Activated naive CD4-positive, alpha-beta T cell treated with Interleukin-2 at 50 U/mL for 16 hours (primary cell): ENCODE measurements around the gene ALOXE3.
"Not testable (repeated sequence)": the region's sequence is repeated elsewhere in the genome, so short reads cannot be mapped to it uniquely, and the experiment has no call there.

Source experiments
- DNase-seq: peaks from one replicate; pipeline ENCODE4 v3.0.0-alpha.2; 2020

Gene ALOXE3

GRCh38 chr17:8066841-8067775, 51.2 kb downstream of the ALOXE3 start:
- DNase-seq, result no peak

GRCh38 chr17:8064561-8065019, 53.7 kb downstream of the ALOXE3 start:
- DNase-seq, result no peak

- DNase-seq, result no peak
These were observed 54.4 kb downstream of the ALOXE3 start for GRCh38 chr17:8063761-8064534.

GRCh38 chr17:8062807-8063483, 55.4 kb downstream of the ALOXE3 start:
- no peak for DNase-seq

GRCh38 chr17:8062435-8062806, 55.9 kb downstream of the ALOXE3 start:
- no peak for DNase-seq

- DNase-seq, result not testable (repeated sequence)
These were observed 56.5 kb downstream of the ALOXE3 start for GRCh38 chr17:8061851-8062250.

- DNase-seq, result peak; percentile 55
These were observed 58.0 kb downstream of the ALOXE3 start for GRCh38 chr17:8060274-8060673.

GRCh38 chr17:8059131-8059530, 59.2 kb downstream of the ALOXE3 start:
- DNase-seq, result no peak

GRCh38 chr17:8057691-8058114, 60.6 kb downstream of the ALOXE3 start:
- peak; percentile 45 for DNase-seq

GRCh38 chr17:8056976-8057625, 61.2 kb downstream of the ALOXE3 start:
- no peak for DNase-seq

- peak; percentile 35 for DNase-seq
These were observed 61.9 kb downstream of the ALOXE3 start for GRCh38 chr17:8056232-8056975.

- no peak for DNase-seq
These were observed 62.5 kb downstream of the ALOXE3 start for GRCh38 chr17:8055851-8056231.

- no peak for DNase-seq
These were observed 64.7 kb downstream of the ALOXE3 start for GRCh38 chr17:8053600-8053999.

- no peak for DNase-seq
These were observed 65.8 kb downstream of the ALOXE3 start for GRCh38 chr17:8052256-8053252.

- no peak for DNase-seq
These were observed 66.5 kb downstream of the ALOXE3 start for GRCh38 chr17:8051831-8052230.

- DNase-seq, result no peak
These were observed 69.6 kb downstream of the ALOXE3 start for GRCh38 chr17:8048736-8049135.

GRCh38 chr17:8048236-8048635, 70.1 kb downstream of the ALOXE3 start:
- no peak for DNase-seq

GRCh38 chr17:8047769-8048110, 70.6 kb downstream of the ALOXE3 start:
- DNase-seq, result no peak

GRCh38 chr17:8046929-8047768, 71.2 kb downstream of the ALOXE3 start:
- DNase-seq, result no peak
